HepG2 (cell line): ENCODE data around the gene SUCLG2. TPM values are rescaled to one million over a fixed set of nuclear protein-coding genes. Genes with fewer than 3 reads are reported as not detected.

ENCODE experiments used
- CENPX ChIP-seq: sonication (generic); formaldehyde crosslinking; IDR thresholded peaks from 2 replicates; pipeline ENCODE4 v1.9.0; 2021; ENCODE audit warnings: mild to moderate bottlenecking, missing genetic modification reagents, moderate library complexity
- EHMT2 ChIP-seq: fragments of 200-600 bp; sonication (generic); IDR thresholded peaks from 2 replicates; pipeline ENCODE4 v1.7.0; 2017; ENCODE audit warnings: antibody characterized with exemption, low read depth, low read length, borderline replicate concordance
- GLI4 ChIP-seq: sonication (generic); formaldehyde crosslinking; IDR thresholded peaks from 2 replicates; pipeline ENCODE4 v1.5.1; 2020; ENCODE audit warnings: missing genetic modification reagents, mild to moderate bottlenecking, moderate library complexity, borderline replicate concordance
- HNRNPL ChIP-seq: fragments of 200-400 bp; formaldehyde crosslinking; IDR thresholded peaks from 2 replicates; pipeline ENCODE4 v1.6.1; 2017; ENCODE audit warnings: mild to moderate bottlenecking, low read depth, low read length
- MLX ChIP-seq: IDR thresholded peaks from 2 replicates; pipeline ENCODE4 v1.6.1; 2016
- MTA1 ChIP-seq: sonication (generic); formaldehyde crosslinking; IDR thresholded peaks from 2 replicates; pipeline ENCODE4 v1.4.0; 2020; ENCODE audit warnings: missing genetic modification reagents, mild to moderate bottlenecking, borderline replicate concordance
- NBN ChIP-seq: fragments of 450-650 bp; conservative IDR thresholded peaks from 2 replicates; pipeline ENCODE4 v1.6.1; 2017
- NR3C1 ChIP-seq: sonication (generic); formaldehyde crosslinking; IDR thresholded peaks from 2 replicates; pipeline ENCODE4 v1.4.0; 2020; ENCODE audit warnings: missing genetic modification reagents
- PLSCR1 ChIP-seq: sonication (generic); formaldehyde crosslinking; IDR thresholded peaks from 2 replicates; pipeline ENCODE4 v1.5.0; 2020; ENCODE audit warnings: missing genetic modification reagents, mild to moderate bottlenecking, borderline replicate concordance
- SCMH1 ChIP-seq: sonication (generic); formaldehyde crosslinking; IDR thresholded peaks from 2 replicates; pipeline ENCODE4 v1.9.0; 2021; ENCODE audit warnings: missing genetic modification reagents, mild to moderate bottlenecking, borderline replicate concordance
- SIX1 ChIP-seq: sonication (generic); formaldehyde crosslinking; IDR thresholded peaks from 2 replicates; pipeline ENCODE4 v1.4.0; 2020; ENCODE audit warnings: missing genetic modification reagents, borderline replicate concordance
- SMAD1 ChIP-seq: sonication (generic); formaldehyde crosslinking; IDR thresholded peaks from 2 replicates; pipeline ENCODE4 v1.4.0; 2020; ENCODE audit warnings: missing genetic modification reagents, low read depth, mild to moderate bottlenecking, borderline replicate concordance
- TGIF2 ChIP-seq: IDR thresholded peaks from 2 replicates; pipeline ENCODE4 v1.6.1; 2016; ENCODE audit warnings: control low read depth, missing compliant biosample characterization
- ZEB1 ChIP-seq: IDR thresholded peaks from 2 replicates; pipeline ENCODE4 v1.6.1; 2012; ENCODE audit warnings: mild to moderate bottlenecking, low read depth, inconsistent platforms; ENCODE audit not compliant: insufficient replicate concordance
- ZFYVE20 ChIP-seq: sonication (generic); formaldehyde crosslinking; IDR thresholded peaks from 2 replicates; pipeline ENCODE4 v1.8.0; 2023; ENCODE audit warnings: low read depth, mild to moderate bottlenecking, moderate library complexity, missing genetic modification reagents, borderline replicate concordance
- ZIK1 ChIP-seq: sonication (generic); formaldehyde crosslinking; IDR thresholded peaks from 2 replicates; pipeline ENCODE4 v1.5.0; 2020; ENCODE audit warnings: mild to moderate bottlenecking, low read depth, missing genetic modification reagents, borderline replicate concordance
- ZNF101 ChIP-seq: sonication (generic); formaldehyde crosslinking; IDR thresholded peaks from 2 replicates; pipeline ENCODE4 v1.4.0; 2020; ENCODE audit warnings: mild to moderate bottlenecking, low read depth, missing genetic modification reagents, borderline replicate concordance
- ZNF160 ChIP-seq: sonication (generic); formaldehyde crosslinking; IDR thresholded peaks from 2 replicates; pipeline ENCODE4 v1.8.0; 2022; ENCODE audit warnings: mild to moderate bottlenecking, inconsistent platforms, missing genetic modification reagents
- ZNF224 ChIP-seq: sonication (generic); formaldehyde crosslinking; IDR thresholded peaks from 2 replicates; pipeline ENCODE4 v1.5.0; 2020; ENCODE audit warnings: mild to moderate bottlenecking, missing genetic modification reagents
- ZNF34 ChIP-seq: sonication (generic); formaldehyde crosslinking; IDR thresholded peaks from 2 replicates; pipeline ENCODE4 v1.4.0; 2020; ENCODE audit warnings: mild to moderate bottlenecking, missing genetic modification reagents, borderline replicate concordance
- ZNF850 ChIP-seq: sonication (generic); formaldehyde crosslinking; conservative IDR thresholded peaks from 2 replicates; pipeline ENCODE4 v1.9.0; 2021; ENCODE audit warnings: mild to moderate bottlenecking, missing genetic modification reagents
- ZXDC ChIP-seq: sonication (generic); formaldehyde crosslinking; IDR thresholded peaks from 2 replicates; pipeline ENCODE4 v1.5.0; 2020; ENCODE audit warnings: mild to moderate bottlenecking, missing genetic modification reagents
- polyA plus RNA-seq, 8 experiments: library from polyadenylated mRNA; depleted of rRNA in 3 of 8; stranded (reverse) in 7 of 8; unstranded in 1 of 8; fragments of >200 nt; fragmentation: Illumina TruSeq in 4 of 8; extraction: Trizol in 4 of 8; gene quantifications; 2 replicates each; pipeline versions ENCODE4 v1.2.1 to v1.2.3, GENCODE V29; 2011 to 2016; ENCODE audit warnings: low read depth in 4 of 8, missing spikeins in 1 of 8, mixed read lengths in 1 of 8; ENCODE audit not compliant: insufficient read depth in 1 of 8
- total RNA-seq, 5 experiments: library from RNA; depleted of rRNA; stranded (reverse); fragments of >200 nt; fragmentation: Illumina TruSeq; extraction: Trizol; gene quantifications; 2 replicates each; pipeline ENCODE4 v1.2.3, GENCODE V29; 2016; ENCODE audit warnings: low read depth in 1 of 5
- TF ChIP-seq, protein P1 (sequence below): sonication (generic); formaldehyde crosslinking; IDR thresholded peaks from 2 replicates; pipeline ENCODE4 v1.5.0; 2020; ENCODE audit warnings: missing genetic modification reagents
- TF ChIP-seq, protein P2 (sequence below): sonication (generic); formaldehyde crosslinking; IDR thresholded peaks from 2 replicates; pipeline ENCODE4 v1.5.0; 2020; ENCODE audit warnings: mild to moderate bottlenecking, missing genetic modification reagents

The SUCLG2 gene
- total and polyA plus RNA-seq, 2 of the 13 experiments (the other 11 are each of a cell fraction or from before 2014, with no cell fraction given): 21.4 to 64.9 TPM

- no peak for TF ChIP-seq ZNF160 (CRISPR knock-in tag)
- TF ChIP-seq ZNF224 (CRISPR knock-in tag): no peak
- no peak for TF ChIP-seq ZNF34 (CRISPR knock-in tag)
- TF ChIP-seq SIX1: 0 out of 2 replicates have a peak, but pooled peaks have one; percentile 29
- TF ChIP-seq, protein P1, sequence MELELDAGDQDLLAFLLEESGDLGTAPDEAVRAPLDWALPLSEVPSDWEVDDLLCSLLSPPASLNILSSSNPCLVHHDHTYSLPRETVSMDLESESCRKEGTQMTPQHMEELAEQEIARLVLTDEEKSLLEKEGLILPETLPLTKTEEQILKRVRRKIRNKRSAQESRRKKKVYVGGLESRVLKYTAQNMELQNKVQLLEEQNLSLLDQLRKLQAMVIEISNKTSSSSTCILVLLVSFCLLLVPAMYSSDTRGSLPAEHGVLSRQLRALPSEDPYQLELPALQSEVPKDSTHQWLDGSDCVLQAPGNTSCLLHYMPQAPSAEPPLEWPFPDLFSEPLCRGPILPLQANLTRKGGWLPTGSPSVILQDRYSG (CRISPR knock-in tag): no peak
- no peak for TF ChIP-seq ZNF101 (CRISPR knock-in tag)
- no peak for TF ChIP-seq GLI4 (CRISPR knock-in tag)
- no peak for TF ChIP-seq HNRNPL
- no peak for TF ChIP-seq ZXDC (CRISPR knock-in tag)
- TF ChIP-seq, protein P2, sequence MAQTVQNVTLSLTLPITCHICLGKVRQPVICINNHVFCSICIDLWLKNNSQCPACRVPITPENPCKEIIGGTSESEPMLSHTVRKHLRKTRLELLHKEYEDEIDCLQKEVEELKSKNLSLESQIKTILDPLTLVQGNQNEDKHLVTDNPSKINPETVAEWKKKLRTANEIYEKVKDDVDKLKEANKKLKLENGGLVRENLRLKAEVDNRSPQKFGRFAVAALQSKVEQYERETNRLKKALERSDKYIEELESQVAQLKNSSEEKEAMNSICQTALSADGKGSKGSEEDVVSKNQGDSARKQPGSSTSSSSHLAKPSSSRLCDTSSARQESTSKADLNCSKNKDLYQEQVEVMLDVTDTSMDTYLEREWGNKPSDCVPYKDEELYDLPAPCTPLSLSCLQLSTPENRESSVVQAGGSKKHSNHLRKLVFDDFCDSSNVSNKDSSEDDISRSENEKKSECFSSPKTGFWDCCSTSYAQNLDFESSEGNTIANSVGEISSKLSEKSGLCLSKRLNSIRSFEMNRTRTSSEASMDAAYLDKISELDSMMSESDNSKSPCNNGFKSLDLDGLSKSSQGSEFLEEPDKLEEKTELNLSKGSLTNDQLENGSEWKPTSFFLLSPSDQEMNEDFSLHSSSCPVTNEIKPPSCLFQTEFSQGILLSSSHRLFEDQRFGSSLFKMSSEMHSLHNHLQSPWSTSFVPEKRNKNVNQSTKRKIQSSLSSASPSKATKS (CRISPR knock-in tag): no peak
- no peak for TF ChIP-seq NBN
- no peak for TF ChIP-seq MTA1 (CRISPR knock-in tag)
- no peak for TF ChIP-seq SCMH1 (CRISPR knock-in tag)
- TF ChIP-seq SMAD1 (CRISPR knock-in tag): no peak
- no peak for TF ChIP-seq ZEB1
- no peak for TF ChIP-seq ZNF850 (CRISPR knock-in tag)
- no peak for TF ChIP-seq CENPX
- no peak for TF ChIP-seq NR3C1
- no peak for TF ChIP-seq ZFYVE20 (CRISPR knock-in tag)
- TF ChIP-seq TGIF2 (CRISPR knock-in tag): peak; percentile 73; the same call in 1 of the 2 replicates
- TF ChIP-seq PLSCR1 (CRISPR knock-in tag): no peak
- peak; percentile 41; the same call in 1 of the 2 replicates for TF ChIP-seq MLX
- peak; percentile 88 for TF ChIP-seq EHMT2
- TF ChIP-seq ZIK1: no peak
Observed at GRCh38 chr3:67647390-67647878, 7.0 kb downstream of the SUCLG2 start (continued).
